ENCODE measurements around the gene SYNM. TPM values are rescaled to one million over a fixed set of nuclear protein-coding genes. Genes with fewer than 3 reads are reported as not detected.
A peak's percentile ranks its signal among the peaks of the same experiment; 100 is the strongest.

Gene SYNM
- total RNA-seq, 1 donor from 2014 or later: 1.1 TPM

DNA sequence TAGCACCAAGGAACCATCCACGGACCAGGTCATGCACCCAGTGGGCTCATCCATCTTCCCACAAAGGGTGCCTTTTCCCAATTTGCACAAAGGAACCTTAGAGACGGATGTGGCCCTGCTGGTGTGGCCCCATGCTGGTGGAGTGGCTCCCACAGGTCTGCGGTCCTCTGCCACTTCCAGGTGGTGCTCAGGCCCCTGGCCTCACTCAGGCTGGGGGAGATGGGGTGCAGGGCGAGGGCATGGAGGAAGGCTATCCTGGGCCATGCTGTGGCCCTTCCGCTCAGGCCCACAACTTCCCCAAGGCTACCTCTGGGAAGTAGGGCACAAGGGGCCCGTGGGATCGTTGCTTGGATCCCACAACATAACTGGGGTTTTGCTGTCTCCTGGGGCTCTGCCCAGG, 5.2 kb upstream of the SYNM start:
- H3K36me3 Mint-ChIP-seq (ENCODE audit: insufficient read depth): no peaks in the 10 kb centered on the region
- H3K27me3 Mint-ChIP-seq: peaks cover 69% of the 10 kb centered on the region

DNA sequence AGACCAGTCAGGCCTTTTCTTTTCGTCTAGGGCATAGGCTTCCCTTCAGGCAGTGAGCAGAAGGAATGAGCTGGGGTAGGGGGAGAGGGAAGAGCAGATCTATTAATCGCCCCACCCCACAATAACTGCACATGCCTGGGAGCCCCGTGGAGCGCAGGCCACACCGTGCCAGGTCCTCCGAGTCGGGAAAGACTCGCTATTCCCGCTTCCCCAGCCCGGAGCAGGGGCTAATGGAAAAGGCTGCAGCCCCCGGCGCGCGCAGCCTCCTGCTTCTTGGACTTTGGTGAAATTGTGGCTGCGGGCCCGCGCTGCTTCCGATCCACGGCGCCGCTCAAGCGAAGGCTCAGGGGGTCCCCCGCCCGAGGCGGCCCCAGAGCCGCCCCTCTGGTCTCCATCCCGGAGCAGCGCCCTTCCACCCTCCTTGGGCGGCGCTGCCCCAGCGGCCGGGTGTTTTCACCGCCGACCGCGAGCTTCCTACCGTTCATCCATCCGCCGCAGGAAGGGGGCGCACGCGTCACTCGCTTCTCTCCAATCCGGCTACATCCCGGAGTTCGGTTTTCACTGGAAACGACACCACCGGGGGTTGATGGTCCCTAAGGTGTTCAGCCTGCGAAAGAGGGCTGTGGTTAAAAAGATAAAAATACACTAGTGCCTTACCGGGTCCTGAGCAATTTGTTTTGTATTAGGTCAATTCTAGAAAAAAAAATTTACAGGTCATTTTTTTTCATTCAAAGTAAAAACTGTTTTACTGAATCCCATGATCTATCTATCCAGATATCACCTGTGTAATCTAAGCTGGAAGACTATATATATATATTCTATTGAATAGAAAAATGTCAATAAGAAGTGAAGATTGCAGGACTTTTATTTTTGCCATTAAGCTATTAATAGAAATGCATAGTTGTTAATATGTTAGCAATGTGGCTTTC, 4.4 kb upstream of the SYNM start:
- peak overlapping the region; percentile 21 for H3K27ac Mint-ChIP-seq
- no peaks in the 10 kb centered on the region for H3K4me1 Mint-ChIP-seq (ENCODE audit: low read depth)
- H3K36me3 Mint-ChIP-seq (ENCODE audit: insufficient read depth): no peaks in the 10 kb centered on the region
- H3K9me3 Mint-ChIP-seq (ENCODE audit: low read depth): no peaks in the 10 kb centered on the region
- peak overlapping the region; percentile 33 for H3K4me3 Mint-ChIP-seq (ENCODE audit: low read depth)
- H3K27me3 Mint-ChIP-seq: peaks cover 67% of the 10 kb centered on the region
- TF ChIP-seq, protein P1, sequence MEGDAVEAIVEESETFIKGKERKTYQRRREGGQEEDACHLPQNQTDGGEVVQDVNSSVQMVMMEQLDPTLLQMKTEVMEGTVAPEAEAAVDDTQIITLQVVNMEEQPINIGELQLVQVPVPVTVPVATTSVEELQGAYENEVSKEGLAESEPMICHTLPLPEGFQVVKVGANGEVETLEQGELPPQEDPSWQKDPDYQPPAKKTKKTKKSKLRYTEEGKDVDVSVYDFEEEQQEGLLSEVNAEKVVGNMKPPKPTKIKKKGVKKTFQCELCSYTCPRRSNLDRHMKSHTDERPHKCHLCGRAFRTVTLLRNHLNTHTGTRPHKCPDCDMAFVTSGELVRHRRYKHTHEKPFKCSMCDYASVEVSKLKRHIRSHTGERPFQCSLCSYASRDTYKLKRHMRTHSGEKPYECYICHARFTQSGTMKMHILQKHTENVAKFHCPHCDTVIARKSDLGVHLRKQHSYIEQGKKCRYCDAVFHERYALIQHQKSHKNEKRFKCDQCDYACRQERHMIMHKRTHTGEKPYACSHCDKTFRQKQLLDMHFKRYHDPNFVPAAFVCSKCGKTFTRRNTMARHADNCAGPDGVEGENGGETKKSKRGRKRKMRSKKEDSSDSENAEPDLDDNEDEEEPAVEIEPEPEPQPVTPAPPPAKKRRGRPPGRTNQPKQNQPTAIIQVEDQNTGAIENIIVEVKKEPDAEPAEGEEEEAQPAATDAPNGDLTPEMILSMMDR (IDR thresholded peaks at IDR 0.05; ENCODE audit: unreplicated experiment): peak; percentile 86
- peak; percentile 75 for DNase-seq (ENCODE audit: low spot score, unreplicated experiment)

More for the DNA sequence above, 5.2 kb upstream of the SYNM start:
- no peak overlapping the region for H3K4me3 Mint-ChIP-seq (ENCODE audit: low read depth)
- no peaks in the 10 kb centered on the region for H3K9me3 Mint-ChIP-seq (ENCODE audit: low read depth)
- DNase-seq (ENCODE audit: low spot score, unreplicated experiment): no peak
- H3K27ac Mint-ChIP-seq: no peak overlapping the region
- TF ChIP-seq, protein P1 (IDR thresholded peaks at IDR 0.05; ENCODE audit: unreplicated experiment): no peak
- H3K4me1 Mint-ChIP-seq (ENCODE audit: low read depth): no peaks in the 10 kb centered on the region

DNA sequence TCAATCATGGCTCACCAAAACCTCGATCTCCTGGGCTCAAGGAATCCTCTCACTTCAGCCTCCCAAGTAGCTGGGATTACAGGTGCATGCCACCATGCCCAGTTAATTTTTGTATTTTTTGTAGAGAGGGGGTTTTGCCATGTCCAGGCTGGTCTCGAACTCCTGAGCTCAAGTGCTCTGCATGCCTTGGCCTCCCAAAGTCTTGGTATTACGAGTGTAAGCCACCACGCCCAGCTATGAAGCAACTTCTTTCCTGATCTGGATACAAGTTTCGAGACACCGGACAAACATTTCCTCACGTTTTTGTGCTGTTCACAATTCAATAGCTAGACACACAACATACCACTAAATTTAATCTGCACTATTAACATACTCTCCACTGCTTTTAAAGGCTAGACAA, 3.4 kb upstream of the SYNM start:
- H3K27ac Mint-ChIP-seq: no peak overlapping the region
- TF ChIP-seq, protein P1 (IDR thresholded peaks at IDR 0.05; ENCODE audit: unreplicated experiment): no peak

DNA sequence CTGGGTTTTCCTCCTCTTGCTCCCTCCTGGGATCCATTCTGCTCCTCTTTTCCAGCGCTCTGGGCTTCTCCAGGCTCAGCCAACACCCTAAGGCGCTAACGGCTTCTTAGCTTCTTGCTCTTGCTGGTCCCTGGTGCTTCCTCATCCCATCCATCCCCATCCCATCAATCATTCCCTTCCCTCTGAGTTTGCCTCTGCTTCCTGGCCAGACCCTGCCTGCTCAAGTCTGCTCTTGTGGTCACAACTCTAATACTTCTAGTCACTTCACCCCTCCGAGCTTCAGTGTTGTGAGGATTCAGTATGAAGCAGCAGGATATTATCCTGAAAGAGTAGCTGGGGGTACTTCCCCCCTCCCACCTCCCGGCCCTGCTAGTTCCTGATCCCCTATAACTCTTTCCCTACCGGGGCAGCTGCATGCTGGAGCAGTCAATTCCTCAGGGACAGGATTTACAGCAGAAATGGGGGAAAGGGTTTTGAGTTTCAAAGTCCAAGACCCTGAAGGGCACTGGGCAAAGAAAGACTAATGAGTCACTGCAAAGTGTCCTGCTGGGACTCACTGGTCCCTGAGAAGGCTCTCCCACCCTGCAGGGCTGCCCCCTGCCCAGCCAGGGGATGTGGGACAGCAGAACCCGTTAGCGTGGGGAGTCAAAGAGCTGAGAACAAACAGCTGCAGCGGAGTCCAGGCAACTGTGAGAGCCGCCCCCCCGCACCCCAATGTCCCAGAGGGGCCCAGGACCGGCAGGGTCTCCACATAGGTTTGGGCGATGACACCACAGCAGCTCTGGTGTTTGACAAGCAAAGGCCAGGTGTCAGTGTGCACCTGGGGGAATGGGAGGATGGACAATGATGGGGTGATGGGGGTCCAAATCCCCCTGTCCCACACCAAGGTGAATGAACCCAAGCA, 2.3 kb upstream of the SYNM start:
- Mint-ChIP-seq H3K4me3 (ENCODE audit: low read depth) (no peak overlapping the region), H3K27me3 (peaks cover 70% of the 10 kb centered on the region), H3K4me1 (ENCODE audit: low read depth) (no peaks in the 10 kb centered on the region), H3K9me3 (ENCODE audit: low read depth) (no peaks in the 10 kb centered on the region), H3K27ac (no peak overlapping the region), H3K36me3 (ENCODE audit: insufficient read depth) (no peaks in the 10 kb centered on the region)
- no peak for DNase-seq (ENCODE audit: low spot score, unreplicated experiment)
- TF ChIP-seq, protein P1 (IDR thresholded peaks at IDR 0.05; ENCODE audit: unreplicated experiment): no peak

More for the DNA sequence above, 3.4 kb upstream of the SYNM start:
- Mint-ChIP-seq H3K36me3 (ENCODE audit: insufficient read depth) (no peaks in the 10 kb centered on the region), H3K4me3 (ENCODE audit: low read depth) (no peak overlapping the region), H3K4me1 (ENCODE audit: low read depth) (no peaks in the 10 kb centered on the region), H3K9me3 (ENCODE audit: low read depth) (no peaks in the 10 kb centered on the region), H3K27me3 (peaks cover 68% of the 10 kb centered on the region)
- DNase-seq (ENCODE audit: low spot score, unreplicated experiment): no peak

DNA sequence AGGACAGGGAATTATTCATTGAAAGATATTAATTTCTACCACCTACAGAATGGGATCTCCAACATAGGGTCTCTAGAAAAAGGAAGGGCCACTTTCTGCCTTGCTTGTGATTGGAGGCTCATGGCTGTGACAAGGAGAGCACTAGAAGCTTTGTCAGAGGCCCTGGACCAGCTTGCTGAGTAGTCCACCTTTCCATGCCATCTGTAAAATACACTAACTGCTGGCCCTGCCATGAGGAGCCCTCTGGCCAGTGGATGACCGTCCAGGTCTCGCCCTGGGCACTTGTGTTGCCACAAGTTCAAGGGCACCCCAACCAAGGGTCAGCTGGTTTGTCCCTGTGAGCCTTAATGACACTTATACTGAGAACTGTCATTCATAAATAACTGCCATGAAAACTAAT, 1.6 kb upstream of the SYNM start:
- H3K27ac Mint-ChIP-seq: no peak overlapping the region
- DNase-seq (ENCODE audit: low spot score, unreplicated experiment): no peak
- H3K4me3 Mint-ChIP-seq (ENCODE audit: low read depth): no peak overlapping the region
- H3K36me3 Mint-ChIP-seq (ENCODE audit: insufficient read depth): no peaks in the 10 kb centered on the region
- TF ChIP-seq, protein P1 (IDR thresholded peaks at IDR 0.05; ENCODE audit: unreplicated experiment): no peak
- H3K27me3 Mint-ChIP-seq: peaks cover 67% of the 10 kb centered on the region
- no peaks in the 10 kb centered on the region for H3K9me3 Mint-ChIP-seq (ENCODE audit: low read depth)
- H3K4me1 Mint-ChIP-seq (ENCODE audit: low read depth): no peaks in the 10 kb centered on the region

Measured in progenitor cell of endocrine pancreas (in vitro differentiated cells).